ENCODE measurements around the gene GTPBP2. TPM values are rescaled to one million over a fixed set of nuclear protein-coding genes. Genes with fewer than 3 reads are reported as not detected.

GTPBP2 gene
- total RNA-seq, 2 experiments from 2014 or later: 46.2 to 55.3 TPM

- CTCF ChIA-PET: interaction anchor here (1.0 to 4.6 kb wide), 2 partner anchors 8 to 9 kb away, joined by 4 to 33 read pairs; no protein-coding TSS in a partner anchor
- H3K9me3 Mint-ChIP-seq: no peaks in the 10 kb centered on the region
- H3K4me1 Mint-ChIP-seq (ENCODE audit: low read depth): no peaks in the 10 kb centered on the region
- intact Hi-C loops (cut with micrococcal nuclease): no loop called here
- H3K27ac Mint-ChIP-seq: no peak overlapping the region
- H3K36me3 Mint-ChIP-seq (ENCODE audit: low read depth): peaks cover 15% of the 10 kb centered on the region
- POLR2A ChIA-PET: interaction anchor here (0.6 to 2.4 kb wide), 6 partner anchors 11 to 458 kb away, joined by 3 to 5 read pairs (median 3); no protein-coding TSS in a partner anchor
- no peak overlapping the region for H3K4me3 Mint-ChIP-seq
- TF ChIP-seq, protein P1, sequence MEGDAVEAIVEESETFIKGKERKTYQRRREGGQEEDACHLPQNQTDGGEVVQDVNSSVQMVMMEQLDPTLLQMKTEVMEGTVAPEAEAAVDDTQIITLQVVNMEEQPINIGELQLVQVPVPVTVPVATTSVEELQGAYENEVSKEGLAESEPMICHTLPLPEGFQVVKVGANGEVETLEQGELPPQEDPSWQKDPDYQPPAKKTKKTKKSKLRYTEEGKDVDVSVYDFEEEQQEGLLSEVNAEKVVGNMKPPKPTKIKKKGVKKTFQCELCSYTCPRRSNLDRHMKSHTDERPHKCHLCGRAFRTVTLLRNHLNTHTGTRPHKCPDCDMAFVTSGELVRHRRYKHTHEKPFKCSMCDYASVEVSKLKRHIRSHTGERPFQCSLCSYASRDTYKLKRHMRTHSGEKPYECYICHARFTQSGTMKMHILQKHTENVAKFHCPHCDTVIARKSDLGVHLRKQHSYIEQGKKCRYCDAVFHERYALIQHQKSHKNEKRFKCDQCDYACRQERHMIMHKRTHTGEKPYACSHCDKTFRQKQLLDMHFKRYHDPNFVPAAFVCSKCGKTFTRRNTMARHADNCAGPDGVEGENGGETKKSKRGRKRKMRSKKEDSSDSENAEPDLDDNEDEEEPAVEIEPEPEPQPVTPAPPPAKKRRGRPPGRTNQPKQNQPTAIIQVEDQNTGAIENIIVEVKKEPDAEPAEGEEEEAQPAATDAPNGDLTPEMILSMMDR (IDR thresholded peaks at IDR 0.05): no peak
- no peaks in the 10 kb centered on the region for H3K27me3 Mint-ChIP-seq
- no peak for ATAC-seq
- no peak for DNase-seq
Observed at GRCh38 chr6:43616725-43617472, 12.2 kb downstream of the GTPBP2 start.

- DNase-seq: no peak
- no peak for ATAC-seq
- H3K27ac Mint-ChIP-seq: no peak overlapping the region
- ChIA-PET POLR2A (interaction anchor here (1.1 kb wide), 1 partner anchor 11 kb away, joined by 5 read pairs; no protein-coding TSS in a partner anchor), CTCF (no interaction called here)
- no peaks in the 10 kb centered on the region for H3K4me1 Mint-ChIP-seq (ENCODE audit: low read depth)
- no peak overlapping the region for H3K4me3 Mint-ChIP-seq
- no peaks in the 10 kb centered on the region for H3K9me3 Mint-ChIP-seq
- H3K27me3 Mint-ChIP-seq: no peaks in the 10 kb centered on the region
- peaks cover 19% of the 10 kb centered on the region for H3K36me3 Mint-ChIP-seq (ENCODE audit: low read depth)
- intact Hi-C loops (cut with micrococcal nuclease): no loop called here
- TF ChIP-seq, protein P1 (IDR thresholded peaks at IDR 0.05): no peak
Observed at GRCh38 chr6:43614396-43614730, 14.7 kb downstream of the GTPBP2 start.

DNA sequence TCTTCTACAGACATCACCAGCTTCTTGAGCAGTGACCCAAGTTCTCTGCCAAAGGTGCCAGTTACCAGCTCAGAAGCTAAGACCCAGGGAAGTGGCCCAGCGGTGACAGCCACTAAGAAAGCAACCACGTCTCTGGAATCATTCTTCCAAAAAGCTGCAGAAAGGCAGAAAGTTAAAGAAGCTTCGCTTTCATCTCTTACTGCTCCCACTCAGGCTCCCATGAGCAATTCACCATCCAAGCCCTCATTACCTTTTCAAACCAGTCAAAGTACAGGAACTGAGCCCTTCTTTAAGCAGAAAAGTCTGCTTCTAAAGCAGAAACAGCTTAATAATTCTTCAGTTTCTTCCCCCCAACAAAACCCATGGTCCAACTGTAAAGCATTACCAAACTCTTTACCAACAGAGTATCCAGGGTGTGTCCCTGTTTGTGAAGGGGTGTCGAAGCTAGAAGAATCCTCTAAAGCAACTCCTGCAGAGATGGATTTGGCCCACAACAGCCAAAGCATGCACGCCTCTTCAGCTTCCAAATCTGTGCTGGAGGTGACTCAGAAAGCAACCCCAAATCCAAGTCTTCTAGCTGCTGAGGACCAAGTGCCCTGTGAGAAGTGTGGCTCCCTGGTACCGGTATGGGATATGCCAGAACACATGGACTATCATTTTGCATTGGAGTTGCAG is 15.2 kb downstream of the GTPBP2 start:
- H3K4me3 Mint-ChIP-seq: no peak overlapping the region
- no peak overlapping the region for H3K27ac Mint-ChIP-seq
- no peaks in the 10 kb centered on the region for H3K27me3 Mint-ChIP-seq
- DNase-seq: no peak
- no peaks in the 10 kb centered on the region for H3K9me3 Mint-ChIP-seq
- H3K4me1 Mint-ChIP-seq (ENCODE audit: low read depth): no peaks in the 10 kb centered on the region
- H3K36me3 Mint-ChIP-seq (ENCODE audit: low read depth): peaks cover 20% of the 10 kb centered on the region
- TF ChIP-seq, protein P1 (IDR thresholded peaks at IDR 0.05): no peak
- intact Hi-C loops (cut with micrococcal nuclease): no loop called here
- ChIA-PET POLR2A (interaction anchor here (0.9 to 1.4 kb wide), 4 partner anchors 11 to 65 kb away, joined by 3 to 5 read pairs (median 4); partner anchors contain the start of genes GTPBP2 and MAD2L1BP), CTCF (interaction anchor here (1.1 kb wide), 1 partner anchor 16 kb away, joined by 4 read pairs; no protein-coding TSS in a partner anchor)
- no peak for ATAC-seq

GRCh38 chr6:43610431-43610830 is 18.6 kb downstream of the GTPBP2 start:
- POLR2A ChIA-PET: interaction anchor here (0.6 to 1.3 kb wide), 5 partner anchors 9 to 64 kb away, joined by 3 to 4 read pairs (median 3); partner anchors contain the start of gene MAD2L1BP
- Mint-ChIP-seq H3K27me3 (no peaks in the 10 kb centered on the region), H3K36me3 (ENCODE audit: low read depth) (peaks cover 35% of the 10 kb centered on the region), H3K4me3 (no peak overlapping the region), H3K9me3 (no peaks in the 10 kb centered on the region), H3K27ac (no peak overlapping the region), H3K4me1 (ENCODE audit: low read depth) (peaks cover 2% of the 10 kb centered on the region)
- ATAC-seq (no peak), DNase-seq (no peak)
- intact Hi-C loops (cut with micrococcal nuclease): no loop called here
- TF ChIP-seq, protein P1 (IDR thresholded peaks at IDR 0.05): no peak
- CTCF ChIA-PET: interaction anchor here (0.8 to 1.8 kb wide), 2 partner anchors 104 to 468 kb away, joined by 3 to 4 read pairs; no protein-coding TSS in a partner anchor

Data from activated CD8-positive, alpha-beta T cell treated with anti-CD3 and anti-CD28 coated beads for 36 hours (primary cell).